A673 (cell line): ENCODE measurements around the gene BRWD1. TPM values are rescaled to one million over a fixed set of nuclear protein-coding genes. Genes with fewer than 3 reads are reported as not detected.
A peak's percentile ranks its signal among the peaks of the same experiment; 100 is the strongest.

ENCODE experiments used
- BruUV-seq: library from RNA; stranded (reverse); fragments of 400-500 nt; replicated peaks from 2 replicates; lab custom pipeline; 2021; lab: Mats Ljungman, UMichigan
- CTCF ChIA-PET: fragments of 300-600 bp; sonication (Branson Sonifier 250); formaldehyde crosslinking; loops from one replicate; lab custom pipeline; 2022; ENCODE audit warnings: antibody characterized with exemption; lab: Charles Lee
- POLR2A ChIA-PET: fragments of 300-600 bp; sonication (Branson Sonifier 250); formaldehyde crosslinking; loops from one replicate; lab custom pipeline; 2022; ENCODE audit warnings: antibody characterized with exemption; ENCODE audit not compliant: low non-redundant PET; lab: Charles Lee
- DNase-seq: peaks from one replicate; pipeline ENCODE4 v3.0.0-alpha.2; 2015; ENCODE audit warnings: low spot score
- H3K27ac ChIP-seq: fragments of 200-600 bp; sonication (generic); 2 replicates; pipeline ENCODE4 v1.5.1; 2016; ENCODE audit warnings: mixed run types, low read depth, mild to moderate bottlenecking, mixed read lengths, antibody characterized with exemption, low read length; ENCODE audit not compliant: poor library complexity, severe bottlenecking
- H3K27me3 ChIP-seq: fragments of 200-600 bp; sonication (generic); replicated peaks from 2 replicates; pipeline ENCODE4 v1.6.1; 2017; ENCODE audit warnings: mixed run types, low read depth, mild to moderate bottlenecking, mixed read lengths, antibody characterized with exemption, low read length; ENCODE audit not compliant: insufficient read depth, poor library complexity
- H3K36me3 ChIP-seq: fragments of 200-600 bp; sonication (generic); 2 replicates; pipeline ENCODE4 v1.6.1; 2016; ENCODE audit warnings: mixed run types, mild to moderate bottlenecking, mixed read lengths, antibody characterized with exemption, low read length; ENCODE audit not compliant: insufficient read depth, poor library complexity, severe bottlenecking
- H3K4me1 ChIP-seq: fragments of 200-600 bp; sonication (generic); 2 replicates; pipeline ENCODE4 v1.6.1; 2017; ENCODE audit warnings: mixed run types, mild to moderate bottlenecking, mixed read lengths, antibody characterized with exemption, low read length; ENCODE audit not compliant: insufficient read depth, poor library complexity, severe bottlenecking
- H3K4me3 ChIP-seq: fragments of 200-600 bp; sonication (generic); 2 replicates; pipeline ENCODE4 v1.5.1; 2016; ENCODE audit warnings: low read depth, mixed run types, mild to moderate bottlenecking, mixed read lengths, low read length; ENCODE audit not compliant: poor library complexity, severe bottlenecking
- H3K9me3 ChIP-seq: fragments of 200-600 bp; sonication (generic); 2 replicates; pipeline ENCODE4 v1.6.1; 2016; ENCODE audit warnings: mixed run types, low read depth, mild to moderate bottlenecking, mixed read lengths, antibody characterized with exemption, low read length; ENCODE audit not compliant: poor library complexity, severe bottlenecking
- EZH2 ChIP-seq: fragments of 200-600 bp; sonication (generic); IDR thresholded peaks from 2 replicates; pipeline ENCODE4 v1.6.1; 2017; ENCODE audit warnings: borderline replicate concordance, low read depth, mild to moderate bottlenecking, mixed read lengths, antibody characterized with exemption, low read length; ENCODE audit not compliant: poor library complexity, severe bottlenecking
- intact Hi-C: fragments of 100-400 bp; cut with micrococcal nuclease; formaldehyde crosslinking; loops from one replicate; pipeline ENCODE4 v1.10.0; 2022; ENCODE audit not compliant: unreplicated experiment
- total RNA-seq: library from RNA; stranded (reverse); gene quantifications from 2 replicates; pipeline ENCODE4 v1.2.3, GENCODE V29; 2021
- TF ChIP-seq, protein P1 (sequence below): fragments of 300-800, 200-600 bp; sonication (generic); conservative IDR thresholded peaks from 2 replicates; pipeline ENCODE4 v1.5.1; 2017; ENCODE audit warnings: low read depth, mild to moderate bottlenecking, antibody characterized with exemption, low read length, moderate library complexity, mixed read lengths

The BRWD1 gene
- total RNA-seq, 1 experiment from 2014 or later, result 27.6 TPM

DNA sequence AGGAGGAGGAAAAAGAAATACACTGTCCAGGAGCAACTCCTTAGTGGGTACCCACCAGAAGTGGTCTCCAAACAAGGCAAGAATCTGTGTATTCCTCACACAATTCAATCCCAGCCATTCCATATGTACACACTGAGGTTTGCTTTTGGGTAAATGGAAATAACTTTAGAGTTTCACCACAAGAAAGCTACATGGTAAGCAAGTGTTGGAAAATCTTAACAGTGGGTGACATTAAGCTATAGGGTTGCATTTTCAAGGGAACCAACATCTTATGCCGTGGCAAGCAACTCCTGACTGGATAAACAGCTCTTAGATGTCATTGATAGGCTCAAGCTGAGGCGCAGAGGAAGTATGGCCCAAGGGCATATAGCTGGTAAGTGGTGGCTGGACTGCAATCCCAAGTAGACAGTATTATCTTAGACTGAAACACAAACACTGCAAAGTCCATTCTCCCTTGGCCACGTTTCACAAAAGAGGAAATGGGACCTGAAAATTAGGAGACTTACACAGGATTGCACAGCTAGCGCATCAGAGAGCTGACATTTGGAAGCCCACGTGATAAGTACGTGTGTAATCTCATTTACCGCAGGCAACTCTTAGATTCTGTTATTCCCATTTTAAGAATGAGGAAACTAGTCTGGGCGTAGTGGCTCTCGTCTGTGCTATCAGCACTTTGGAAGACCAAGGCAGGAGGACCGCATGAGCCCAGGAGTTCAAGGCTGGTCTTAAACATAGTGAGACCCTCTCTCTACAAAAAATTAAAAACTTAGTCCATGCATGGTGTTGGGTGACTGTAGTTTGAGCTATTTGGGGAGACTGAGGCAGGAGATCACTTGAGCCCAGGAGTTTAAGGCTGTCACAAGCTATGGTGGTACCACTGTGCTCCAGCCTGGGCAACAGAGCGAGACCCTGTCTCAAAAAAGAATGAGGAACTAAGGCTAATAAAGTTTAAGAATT, 4.0 kb upstream of the BRWD1 start:
- DNase-seq, result no peak
- POLR2A ChIA-PET, result interaction anchor here (0.6 to 0.7 kb wide), 2 partner anchors 74 to 109 kb away, joined by 3 to 4 read pairs; no protein-coding TSS in a partner anchor
- peaks cover 5% of the 10 kb centered on the region for H3K4me1 ChIP-seq

DNA sequence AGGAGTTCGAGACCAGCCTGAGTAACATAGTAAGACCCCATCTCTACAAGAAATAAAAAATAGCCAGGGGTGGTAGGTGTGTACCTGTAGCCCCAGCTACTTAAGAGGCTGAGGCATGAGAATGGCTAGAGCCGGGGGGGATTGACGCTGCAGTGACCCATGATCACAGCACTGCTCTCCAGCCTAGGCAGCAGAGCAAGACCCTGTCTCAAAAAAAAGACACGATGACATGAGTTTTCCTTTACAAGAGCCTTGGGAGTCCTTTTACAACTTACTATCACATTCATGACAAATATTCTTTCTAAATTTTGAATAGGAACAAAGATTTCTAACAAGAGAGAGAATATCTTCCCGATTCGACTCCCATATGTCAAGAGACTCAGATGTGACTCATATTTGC, 3.3 kb upstream of the BRWD1 start:
- ChIA-PET POLR2A (no interaction called here), CTCF (no interaction called here)
- TF ChIP-seq, protein P1, sequence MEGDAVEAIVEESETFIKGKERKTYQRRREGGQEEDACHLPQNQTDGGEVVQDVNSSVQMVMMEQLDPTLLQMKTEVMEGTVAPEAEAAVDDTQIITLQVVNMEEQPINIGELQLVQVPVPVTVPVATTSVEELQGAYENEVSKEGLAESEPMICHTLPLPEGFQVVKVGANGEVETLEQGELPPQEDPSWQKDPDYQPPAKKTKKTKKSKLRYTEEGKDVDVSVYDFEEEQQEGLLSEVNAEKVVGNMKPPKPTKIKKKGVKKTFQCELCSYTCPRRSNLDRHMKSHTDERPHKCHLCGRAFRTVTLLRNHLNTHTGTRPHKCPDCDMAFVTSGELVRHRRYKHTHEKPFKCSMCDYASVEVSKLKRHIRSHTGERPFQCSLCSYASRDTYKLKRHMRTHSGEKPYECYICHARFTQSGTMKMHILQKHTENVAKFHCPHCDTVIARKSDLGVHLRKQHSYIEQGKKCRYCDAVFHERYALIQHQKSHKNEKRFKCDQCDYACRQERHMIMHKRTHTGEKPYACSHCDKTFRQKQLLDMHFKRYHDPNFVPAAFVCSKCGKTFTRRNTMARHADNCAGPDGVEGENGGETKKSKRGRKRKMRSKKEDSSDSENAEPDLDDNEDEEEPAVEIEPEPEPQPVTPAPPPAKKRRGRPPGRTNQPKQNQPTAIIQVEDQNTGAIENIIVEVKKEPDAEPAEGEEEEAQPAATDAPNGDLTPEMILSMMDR, result no peak
- TF ChIP-seq EZH2, result no peak
- no peak for DNase-seq
- Histone ChIP-seq H3K4me1 (peaks cover 9% of the 10 kb centered on the region), H3K9me3 (no peaks in the 10 kb centered on the region), H3K27ac (no peak overlapping the region), H3K27me3 (no peaks in the 10 kb centered on the region), H3K4me3 (no peak overlapping the region), H3K36me3 (peaks cover 2% of the 10 kb centered on the region)
- intact Hi-C loops, result no loop called here
- no TSS peak for BruUV-seq

More for the DNA sequence above, 4.0 kb upstream of the BRWD1 start:
- no peaks in the 10 kb centered on the region for H3K36me3 ChIP-seq
- H3K4me3 ChIP-seq, result no peak overlapping the region
- intact Hi-C loops, result no loop called here
- H3K27me3 ChIP-seq, result no peaks in the 10 kb centered on the region
- H3K9me3 ChIP-seq, result no peaks in the 10 kb centered on the region
- no peak for TF ChIP-seq EZH2
- TF ChIP-seq, protein P1, result no peak
- CTCF ChIA-PET, result no interaction called here
- H3K27ac ChIP-seq, result no peak overlapping the region
- BruUV-seq, result no TSS peak

DNA sequence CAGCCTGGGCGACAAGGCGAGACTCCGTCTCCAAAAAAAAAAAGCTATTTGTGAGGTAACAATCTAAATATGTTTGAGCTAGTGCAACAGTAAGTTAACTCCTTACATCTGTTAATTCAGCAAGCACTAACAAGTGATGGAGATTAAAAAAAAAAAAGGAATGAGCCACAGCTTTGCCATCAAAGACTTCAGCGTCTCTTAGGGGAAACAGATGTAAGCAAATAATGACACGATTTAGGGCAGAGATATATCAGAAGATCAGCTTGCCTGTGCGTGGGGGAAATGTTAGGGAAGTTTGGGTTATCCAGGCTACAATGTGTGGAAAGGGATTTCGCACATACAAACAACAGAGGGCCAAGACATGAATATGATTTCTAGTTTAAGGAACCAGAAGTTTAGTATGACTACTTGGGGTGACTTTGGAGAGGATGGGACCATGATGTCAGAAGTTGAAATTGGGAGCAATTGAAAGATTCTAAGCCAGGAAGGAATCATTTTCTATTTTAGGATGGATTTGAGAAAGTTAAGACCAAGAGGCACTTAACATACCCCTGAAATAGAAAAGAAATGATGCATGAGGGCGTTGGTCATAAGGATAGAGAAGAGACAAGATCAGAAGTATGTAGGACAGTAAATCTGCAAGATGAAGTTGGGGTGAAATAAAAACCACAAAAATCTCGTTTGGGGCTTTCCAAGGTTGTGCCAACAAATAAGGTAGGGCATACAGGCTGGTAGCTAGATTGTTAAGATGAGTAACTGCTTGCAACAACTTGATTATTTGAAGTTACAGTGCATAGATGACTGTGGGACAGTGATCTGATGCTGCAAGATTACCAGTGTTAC, 2.4 kb upstream of the BRWD1 start:
- Histone ChIP-seq H3K27ac (no peak overlapping the region), H3K9me3 (no peaks in the 10 kb centered on the region), H3K4me3 (no peak overlapping the region), H3K27me3 (no peaks in the 10 kb centered on the region), H3K36me3 (peaks cover 9% of the 10 kb centered on the region), H3K4me1 (peaks cover 15% of the 10 kb centered on the region)
- ChIA-PET POLR2A (interaction anchor here (0.6 kb wide), 1 partner anchor 90 kb away, joined by 3 read pairs; no protein-coding TSS in a partner anchor), CTCF (no interaction called here)
- DNase-seq, result no peak
- TF ChIP-seq, protein P1, result no peak
- TF ChIP-seq EZH2, result no peak
- BruUV-seq, result TSS peak; percentile 17
- intact Hi-C loops, result loop anchor here (2.0 kb wide), 1 partner anchor 73 kb away; no protein-coding TSS in a partner anchor
